Measurements from ENCODE around the gene MRPL43.

The MRPL43 gene

DNA sequence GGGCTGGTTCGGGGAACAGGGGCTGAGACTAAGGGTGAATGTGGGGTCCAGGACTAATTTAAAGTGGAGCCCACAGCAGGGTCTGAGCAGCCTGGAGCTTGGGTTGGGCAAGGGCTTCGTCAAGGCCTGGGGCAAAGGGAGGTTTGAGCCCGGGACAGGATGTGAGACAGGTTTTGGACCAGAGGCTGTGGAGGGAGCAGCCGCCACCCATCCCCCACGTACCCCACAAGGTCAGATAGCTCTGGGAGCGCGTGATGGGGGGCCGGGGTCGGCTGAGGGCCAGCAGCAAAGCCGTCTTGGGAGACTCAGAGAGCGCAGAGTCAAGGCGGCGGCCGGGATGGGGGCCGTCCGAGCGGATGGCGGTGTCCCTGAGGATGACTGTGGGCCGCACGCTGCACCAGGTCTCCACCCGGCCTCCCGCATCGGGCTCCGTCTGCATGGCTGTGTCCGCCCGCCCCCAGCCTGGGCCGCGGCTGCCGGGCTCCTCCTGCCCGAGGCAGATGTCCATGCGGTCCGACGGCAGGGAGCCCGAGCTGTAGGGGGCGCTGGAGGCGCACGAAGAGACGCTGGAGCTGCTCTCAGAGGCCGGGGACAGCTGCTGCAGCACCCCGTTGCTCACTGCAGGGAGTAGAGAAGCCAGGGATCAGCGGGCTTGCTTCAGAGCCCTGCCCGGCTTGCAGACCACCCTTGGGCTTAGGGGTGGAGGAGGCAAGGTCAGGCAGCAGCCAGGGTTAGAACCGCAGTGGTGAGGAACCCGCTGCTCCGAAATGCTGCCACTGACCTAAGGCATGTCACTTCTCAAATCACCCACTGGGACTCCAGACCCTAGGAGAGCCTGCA is 31.5 kb upstream of the MRPL43 start:
- peak; percentile 89 to 92 for DNase-seq

GRCh38 chr10:101018118-101018599 is 30.9 kb upstream of the MRPL43 start:
- no peak for DNase-seq

GRCh38 chr10:101016814-101017213 is 29.5 kb upstream of the MRPL43 start:
- DNase-seq, result no peak

DNA sequence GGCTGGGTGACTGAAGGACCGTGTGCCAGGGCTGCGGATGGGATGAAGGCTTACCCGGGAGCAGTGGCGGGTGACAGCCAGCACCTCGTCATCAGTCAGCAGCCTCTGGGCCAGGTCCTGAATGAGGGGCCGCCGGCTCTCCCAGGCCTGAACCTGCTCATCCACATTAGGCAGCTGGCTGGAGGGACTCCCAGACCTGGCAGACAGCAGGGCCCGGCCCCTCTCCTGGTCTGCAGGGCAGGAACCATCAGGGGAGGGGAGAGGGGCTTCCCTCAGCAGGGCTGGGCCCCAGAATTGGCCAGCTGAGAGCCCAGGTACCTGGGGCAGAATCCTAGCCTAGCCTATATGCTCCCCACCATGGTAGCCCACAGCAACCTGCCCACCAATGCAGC is 28.3 kb upstream of the MRPL43 start:
- DNase-seq, result no peak

DNA sequence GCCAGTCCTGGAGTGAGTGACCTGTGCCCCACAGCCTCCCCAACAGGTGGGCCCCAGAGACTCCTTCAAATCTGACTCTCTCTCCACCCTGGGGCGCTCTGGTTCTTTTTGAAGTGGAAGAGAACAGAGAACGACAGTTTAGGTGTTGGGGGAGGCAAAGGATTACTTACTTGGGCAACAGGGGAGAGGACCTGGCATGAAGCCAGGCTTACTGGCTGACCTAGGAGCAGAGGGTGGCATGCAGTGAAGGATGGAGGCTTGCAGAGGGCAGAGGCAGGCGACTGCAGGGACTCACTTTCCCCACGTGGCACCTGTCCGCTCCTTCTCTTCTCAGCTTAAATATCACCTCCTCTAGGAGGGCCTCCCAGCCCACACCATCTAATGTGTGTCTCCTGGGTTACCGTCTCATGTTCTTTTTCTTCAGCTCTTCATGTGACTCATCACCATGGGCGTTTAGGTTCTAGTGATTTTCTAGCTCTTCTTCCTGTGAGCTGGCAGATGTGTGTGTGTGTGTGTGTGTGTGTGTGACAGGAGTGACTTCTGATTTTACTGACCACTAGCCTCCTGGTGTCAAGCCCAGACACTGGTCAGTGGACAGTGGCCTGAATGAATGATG is 27.8 kb upstream of the MRPL43 start:
- peak; percentile 30 to 41 for DNase-seq

DNA sequence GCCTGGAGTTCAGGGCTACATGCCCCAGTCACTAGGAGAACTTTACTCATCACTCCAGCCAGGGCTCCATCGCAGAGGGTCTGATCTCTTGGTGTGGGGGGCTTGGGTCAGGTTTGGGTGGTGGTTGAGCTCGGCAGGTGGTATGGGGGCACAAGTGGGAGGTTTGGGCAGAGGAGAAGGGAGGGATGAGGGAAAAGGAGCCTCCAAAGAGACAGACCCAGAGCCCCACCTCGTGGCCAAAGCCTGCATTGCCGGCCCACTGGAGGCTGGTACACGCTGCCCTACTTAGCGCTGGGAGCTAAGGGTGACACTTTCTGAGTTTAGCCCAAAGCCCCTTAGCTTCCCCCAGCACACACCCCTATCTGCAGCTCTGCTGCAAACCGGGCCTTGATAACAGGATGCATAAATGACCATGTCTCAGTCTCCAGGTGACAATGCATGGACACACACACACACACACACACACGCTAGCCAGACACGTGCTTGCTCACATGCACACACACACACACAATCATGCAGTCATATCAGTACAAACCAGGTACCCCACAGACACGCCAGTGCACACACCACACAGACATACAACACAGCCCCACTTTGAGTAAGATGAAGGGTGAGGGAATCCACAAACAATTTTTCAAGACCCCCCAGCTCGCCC is 27.1 kb upstream of the MRPL43 start:
- DNase-seq, result peak; percentile 91

GRCh38 chr10:101013365-101013825 is 26.1 kb upstream of the MRPL43 start:
- DNase-seq, result no peak

- peak; percentile 88 to 91 for DNase-seq
Measured at GRCh38 chr10:101012525-101013364, 25.4 kb upstream of the MRPL43 start.

GRCh38 chr10:101011517-101012423 is 24.5 kb upstream of the MRPL43 start:
- no peak for DNase-seq

- DNase-seq, result no peak
Measured at GRCh38 chr10:101010329-101010728, 23.0 kb upstream of the MRPL43 start.

- DNase-seq, result no peak
Measured at GRCh38 chr10:101008823-101009423, 21.6 kb upstream of the MRPL43 start.

GRCh38 chr10:101007915-101008822 is 20.9 kb upstream of the MRPL43 start:
- no peak for DNase-seq

DNA sequence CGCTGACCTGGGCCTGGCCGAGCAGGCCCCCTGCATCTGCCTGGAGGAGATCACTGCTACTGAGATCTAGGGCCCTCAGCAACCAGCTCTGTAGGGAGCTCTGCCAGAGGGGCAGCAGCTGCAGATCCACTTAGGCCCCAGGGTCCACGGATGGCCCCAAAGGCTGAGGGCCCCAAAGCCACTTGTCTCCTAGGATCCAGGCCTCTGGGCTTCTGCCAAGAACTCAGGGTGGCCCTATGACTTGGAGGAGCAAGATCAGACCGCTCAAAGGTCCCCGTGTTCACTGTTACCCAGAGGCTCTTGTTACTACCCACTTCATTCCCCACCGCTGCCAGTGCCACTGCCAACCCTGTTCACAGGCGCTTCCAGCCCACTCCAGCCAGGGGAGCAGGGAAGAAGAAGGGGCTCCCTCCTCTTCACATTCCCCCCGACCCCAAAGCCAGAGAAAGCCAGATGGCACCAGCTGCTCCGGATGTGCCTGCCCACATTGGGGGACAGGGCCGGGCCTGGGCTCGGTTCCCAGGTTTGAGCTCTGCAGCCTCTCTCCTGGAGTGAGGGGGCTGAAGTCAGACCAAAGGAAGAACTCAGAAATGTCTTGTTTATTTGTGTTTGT is 19.9 kb upstream of the MRPL43 start:
- no peak for DNase-seq

DNA sequence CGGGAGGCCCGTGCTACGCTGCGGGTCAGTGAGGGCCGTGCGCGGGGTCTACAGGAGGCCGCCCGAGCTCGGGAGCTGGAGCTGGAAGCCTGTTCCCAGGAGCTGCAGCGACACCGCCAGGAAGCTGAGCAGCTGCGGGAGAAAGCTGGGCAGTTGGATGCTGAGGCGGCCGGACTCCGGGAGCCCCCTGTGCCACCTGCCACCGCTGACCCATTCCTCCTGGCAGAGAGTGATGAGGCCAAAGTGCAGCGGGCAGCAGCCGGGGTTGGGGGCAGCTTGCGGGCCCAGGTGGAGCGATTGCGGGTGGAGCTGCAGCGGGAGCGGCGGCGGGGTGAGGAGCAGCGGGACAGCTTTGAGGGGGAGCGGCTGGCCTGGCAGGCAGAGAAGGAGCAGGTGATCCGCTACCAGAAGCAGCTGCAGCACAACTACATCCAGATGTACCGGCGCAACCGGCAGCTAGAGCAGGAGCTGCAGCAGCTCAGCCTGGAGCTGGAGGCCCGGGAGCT is 19.3 kb upstream of the MRPL43 start:
- no peak for DNase-seq

DNA sequence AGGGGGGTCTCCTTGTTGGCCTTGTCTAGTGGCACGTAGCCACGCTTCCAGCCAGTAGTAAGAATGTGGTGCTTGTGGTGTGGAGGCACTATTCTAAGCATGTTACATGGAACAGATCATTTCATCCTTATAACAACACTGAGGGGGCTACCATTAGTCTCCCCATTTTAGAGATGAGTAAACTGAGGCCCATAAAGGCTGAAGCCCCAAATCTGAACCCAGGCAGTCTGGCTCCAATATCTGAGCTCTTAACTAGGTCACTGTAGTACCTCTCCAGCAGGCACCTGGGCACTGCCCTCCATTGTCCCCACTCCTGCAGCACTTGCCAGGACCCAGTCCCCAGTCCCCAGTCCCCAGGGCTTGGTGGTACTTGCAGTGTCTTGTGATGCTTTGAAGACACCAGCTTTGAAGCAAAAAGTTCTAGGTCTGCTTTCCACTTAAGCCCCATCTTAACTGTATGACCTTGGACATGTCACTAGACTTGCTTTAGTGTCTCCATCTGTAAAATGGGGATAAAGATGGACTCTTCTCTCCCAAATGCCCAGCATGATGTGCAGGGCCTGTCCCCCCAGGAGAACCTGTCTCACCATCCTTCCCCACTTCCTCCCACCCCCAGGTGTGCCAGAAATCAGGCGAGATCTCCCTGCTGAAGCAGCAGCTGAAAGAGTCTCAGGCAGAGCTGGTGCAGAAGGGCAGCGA is 18.7 kb upstream of the MRPL43 start:
- DNase-seq, result no peak

DNA sequence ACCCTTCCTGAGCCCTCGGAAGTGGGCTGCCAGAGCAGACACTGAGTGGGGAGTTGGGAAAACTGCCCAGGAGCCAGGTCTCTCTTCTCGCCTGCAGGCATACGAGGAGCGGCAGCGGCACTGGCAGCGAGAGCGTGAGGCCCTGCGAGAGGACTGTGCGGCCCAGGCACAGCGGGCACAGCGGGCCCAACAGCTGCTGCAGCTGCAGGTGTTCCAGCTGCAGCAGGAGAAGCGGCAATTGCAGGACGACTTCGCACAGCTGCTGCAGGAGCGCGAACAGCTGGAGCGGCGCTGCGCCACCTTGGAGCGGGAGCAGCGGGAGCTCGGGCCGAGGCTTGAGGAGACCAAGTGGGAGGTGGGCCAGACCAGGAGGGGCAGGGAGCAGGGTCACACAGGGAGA is 18.1 kb upstream of the MRPL43 start:
- no peak for DNase-seq

GRCh38 chr10:101003639-101004206 is 16.4 kb upstream of the MRPL43 start:
- no peak for DNase-seq

DNA sequence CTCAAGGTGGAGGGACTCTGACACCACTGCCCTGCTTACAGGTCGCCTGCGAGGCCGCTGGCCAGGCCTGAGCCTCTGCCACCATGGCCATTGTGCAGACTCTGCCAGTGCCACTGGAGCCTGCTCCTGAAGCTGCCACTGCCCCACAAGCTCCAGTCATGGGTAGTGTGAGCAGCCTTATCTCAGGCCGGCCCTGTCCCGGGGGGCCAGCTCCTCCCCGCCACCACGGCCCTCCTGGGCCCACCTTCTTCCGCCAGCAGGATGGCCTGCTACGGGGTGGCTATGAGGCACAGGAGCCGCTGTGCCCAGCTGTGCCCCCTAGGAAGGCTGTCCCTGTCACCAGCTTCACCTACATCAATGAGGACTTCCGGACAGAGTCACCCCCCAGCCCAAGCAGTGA is 15.2 kb upstream of the MRPL43 start:
- DNase-seq, result no peak

Measured in activated T-cell treated with anti-CD3 and anti-CD28 coated beads, Interleukin-2, amount 50 U/mL, for 48 hours (primary cell).